ENCODE data around the gene SLX9. TPM values are rescaled to one million over a fixed set of nuclear protein-coding genes. Genes with fewer than 3 reads are reported as not detected.

The SLX9 gene
- total and polyA plus RNA-seq, 7 experiments from 2014 or later: 13.2 to 46.4 (median 19.2) TPM

- Histone ChIP-seq H3K27ac (ENCODE audit: low read depth, low read length) (peak overlapping the region; percentile 79), H3K4me3 (ENCODE audit: low read length) (peak overlapping the region; percentile 86), H3K9me3 (ENCODE audit: control insufficient read depth in 2 of 3, low read length in 3 of 3) (no peaks in the 10 kb centered on the region), H3K36me3 (ENCODE audit: control insufficient read depth in 2 of 3, insufficient read depth in 3 of 3, low read length in 3 of 3) (peaks cover 0 to 5% (median 0%) of the 10 kb centered on the region in 3 experiments), H3K27me3 (ENCODE audit: control insufficient read depth in 2 of 2, insufficient read depth in 2 of 2, low read length in 2 of 2) (no peaks in the 10 kb centered on the region), H3K4me1 (ENCODE audit: control insufficient read depth in 2 of 2, insufficient read depth in 2 of 2, low read length in 2 of 2) (peaks cover 46 to 48% of the 10 kb centered on the region in 2 donors)
- H3K27ac Mint-ChIP-seq: peak overlapping the region; percentile 72 to 95 (median 93)
- H3K36me3 Mint-ChIP-seq: peaks cover 0 to 12% (median 0%) of the 10 kb centered on the region in 5 donors
- no peaks in the 10 kb centered on the region for H3K9me3 Mint-ChIP-seq
- DNase-seq (no peak), ATAC-seq (no peak)
- POLR2A ChIA-PET: interaction anchor here (0.7 to 12.9 kb wide), 7 partner anchors 17 to 158 kb away, joined by 3 to 569 read pairs (median 21); partner anchors contain the start of genes ITGB2, PTTG1IP and UBE2G2
- intact Hi-C loops (cut with micrococcal nuclease): loop anchor here (1.0 to 10.0 kb wide), 7 partner anchors 9 to 1065 kb away; partner anchors contain the start of genes AGPAT3 (in 1 of the 2), KRTAP12-3 (in 1 of the 2), PTTG1IP (in 1 of the 2) and TRAPPC10 (in 1 of the 2)
- peak overlapping the region; percentile 88 to 97 (median 91) for H3K4me3 Mint-ChIP-seq
- H3K27me3 Mint-ChIP-seq: no peaks in the 10 kb centered on the region
- CTCF ChIA-PET: interaction anchor here (0.7 to 4.8 kb wide), 6 partner anchors 12 to 191 kb away, joined by 4 to 44 read pairs (median 16); partner anchors contain the start of gene UBE2G2
- H3K4me1 Mint-ChIP-seq: peaks cover 47 to 64% (median 58%) of the 10 kb centered on the region in 7 donors
Measured at GRCh38 chr21:44929799-44930542, 9.9 kb upstream of the SLX9 start.

- Histone ChIP-seq H3K27ac (ENCODE audit: low read depth, low read length) (peak overlapping the region; percentile 79), H3K36me3 (ENCODE audit: control insufficient read depth in 2 of 3, insufficient read depth in 3 of 3, low read length in 3 of 3) (peaks cover 0 to 5% (median 0%) of the 10 kb centered on the region in 3 experiments), H3K27me3 (ENCODE audit: control insufficient read depth in 2 of 2, insufficient read depth in 2 of 2, low read length in 2 of 2) (no peaks in the 10 kb centered on the region), H3K9me3 (ENCODE audit: control insufficient read depth in 2 of 3, low read length in 3 of 3) (no peaks in the 10 kb centered on the region), H3K4me3 (ENCODE audit: low read length) (peak overlapping the region; percentile 86), H3K4me1 (ENCODE audit: control insufficient read depth in 2 of 2, insufficient read depth in 2 of 2, low read length in 2 of 2) (peaks cover 40 to 42% of the 10 kb centered on the region in 2 donors)
- ChIA-PET POLR2A (interaction anchor here (0.7 to 12.9 kb wide), 10 partner anchors 17 to 312 kb away, joined by 3 to 569 read pairs (median 6); partner anchors contain the start of genes ITGB2, PTTG1IP and UBE2G2), CTCF (interaction anchor here (0.7 to 6.2 kb wide), 7 partner anchors 13 to 190 kb away, joined by 4 to 95 read pairs (median 14); partner anchors contain the start of gene UBE2G2)
- Mint-ChIP-seq H3K9me3 (no peaks in the 10 kb centered on the region), H3K4me3 (peak overlapping the region; percentile 88 to 97 (median 91)), H3K27ac (peak overlapping the region; percentile 72 to 95 (median 90)), H3K36me3 (peaks cover 0 to 11% (median 0%) of the 10 kb centered on the region in 5 donors), H3K27me3 (no peaks in the 10 kb centered on the region), H3K4me1 (peaks cover 41 to 58% (median 52%) of the 10 kb centered on the region in 7 donors)
- intact Hi-C loops (cut with micrococcal nuclease): loop anchor here (1.0 to 10.0 kb wide), 2 partner anchors 9 to 916 kb away; partner anchors contain the start of gene TRAPPC10 (in 1 of the 2)
- peak in 8 of 9 donors; percentile 37 to 69 (median 66) for DNase-seq
- ATAC-seq: peak; percentile 54
Measured at GRCh38 chr21:44930543-44930981, 9.3 kb upstream of the SLX9 start.

- DNase-seq: peak in 1 of 9 donors; percentile 20
- no peaks in the 10 kb centered on the region for H3K27me3 Mint-ChIP-seq
- Histone ChIP-seq H3K4me1 (ENCODE audit: control insufficient read depth in 2 of 2, insufficient read depth in 2 of 2, low read length in 2 of 2) (peaks cover 38% of the 10 kb centered on the region in 2 donors), H3K4me3 (ENCODE audit: low read length) (peak overlapping the region; percentile 86), H3K27ac (ENCODE audit: low read depth, low read length) (peak overlapping the region; percentile 79), H3K27me3 (ENCODE audit: control insufficient read depth in 2 of 2, insufficient read depth in 2 of 2, low read length in 2 of 2) (no peaks in the 10 kb centered on the region), H3K36me3 (ENCODE audit: control insufficient read depth in 2 of 3, insufficient read depth in 3 of 3, low read length in 3 of 3) (peaks cover 0 to 5% (median 0%) of the 10 kb centered on the region in 3 experiments), H3K9me3 (ENCODE audit: control insufficient read depth in 2 of 3, low read length in 3 of 3) (no peaks in the 10 kb centered on the region)
- ATAC-seq: no peak
- no peaks in the 10 kb centered on the region for H3K9me3 Mint-ChIP-seq
- POLR2A ChIA-PET: interaction anchor here (0.8 to 12.9 kb wide), 11 partner anchors 18 to 312 kb away, joined by 3 to 569 read pairs (median 4); partner anchors contain the start of genes ITGB2, PTTG1IP and UBE2G2
- H3K4me1 Mint-ChIP-seq: peaks cover 37 to 54% (median 48%) of the 10 kb centered on the region in 7 donors
- CTCF ChIA-PET: interaction anchor here (1.3 to 6.2 kb wide), 6 partner anchors 14 to 131 kb away, joined by 5 to 95 read pairs (median 15); partner anchors contain the start of gene UBE2G2
- peaks cover 0 to 11% (median 0%) of the 10 kb centered on the region in 5 donors for H3K36me3 Mint-ChIP-seq
- peak overlapping the region; percentile 72 to 95 (median 90) for H3K27ac Mint-ChIP-seq
- H3K4me3 Mint-ChIP-seq: peak overlapping the region; percentile 88 to 97 (median 91)
- intact Hi-C loops (cut with micrococcal nuclease): loop anchor here in 1 of 2 donors (10.0 kb wide), 1 partner anchor 916 kb away; the partner anchor contains the start of gene TRAPPC10
Measured at GRCh38 chr21:44931137-44931500, 8.7 kb upstream of the SLX9 start.

- Mint-ChIP-seq H3K4me3 (peak overlapping the region; percentile 88 to 97 (median 91)), H3K4me1 (peaks cover 30 to 51% (median 42%) of the 10 kb centered on the region in 7 donors)
Measured at GRCh38 chr21:44931501-44932407, 8.1 kb upstream of the SLX9 start.

GRCh38 chr21:44932408-44933181, 7.2 kb upstream of the SLX9 start:
- POLR2A ChIA-PET: interaction anchor here (0.7 to 12.9 kb wide), 13 partner anchors 19 to 134 kb away, joined by 3 to 569 read pairs (median 5); partner anchors contain the start of genes ITGB2, PTTG1IP, SUMO3 and UBE2G2
- DNase-seq (peak; percentile 49 to 84 (median 73)), ATAC-seq (peak; percentile 75)
- peak overlapping the region; percentile 46 for H3K4me3 ChIP-seq (ENCODE audit: low read length)
- Mint-ChIP-seq H3K4me3 (peak overlapping the region in 9 of 10 donors; percentile 39 to 97 (median 90)), H3K36me3 (peaks cover 0 to 11% (median 0%) of the 10 kb centered on the region in 5 donors), H3K27ac (peak overlapping the region in 2 of 9 donors; percentile 20 to 55), H3K9me3 (no peaks in the 10 kb centered on the region), H3K27me3 (no peaks in the 10 kb centered on the region), H3K4me1 (peaks cover 24 to 43% (median 34%) of the 10 kb centered on the region in 7 donors)
- H3K4me1 ChIP-seq (ENCODE audit: control insufficient read depth in 2 of 2, insufficient read depth in 2 of 2, low read length in 2 of 2): peaks cover 25 to 28% of the 10 kb centered on the region in 2 donors
- peak overlapping the region; percentile 79 for H3K27ac ChIP-seq (ENCODE audit: low read depth, low read length)
- intact Hi-C loops (cut with micrococcal nuclease): loop anchor here (1.0 to 10.0 kb wide), 4 partner anchors 40 to 918 kb away; partner anchors contain the start of genes UBE2G2 (in 2 of the 2) and TRAPPC10 (in 1 of the 2)
- peaks cover 0 to 5% (median 0%) of the 10 kb centered on the region in 3 experiments for H3K36me3 ChIP-seq (ENCODE audit: control insufficient read depth in 2 of 3, insufficient read depth in 3 of 3, low read length in 3 of 3)
- no peaks in the 10 kb centered on the region for H3K27me3 ChIP-seq (ENCODE audit: control insufficient read depth in 2 of 2, insufficient read depth in 2 of 2, low read length in 2 of 2)
- CTCF ChIA-PET: interaction anchor here (0.5 to 6.2 kb wide), 16 partner anchors 12 to 196 kb away, joined by 3 to 95 read pairs (median 6); partner anchors contain the start of genes ITGB2 and UBE2G2
- no peaks in the 10 kb centered on the region for H3K9me3 ChIP-seq (ENCODE audit: control insufficient read depth in 2 of 3, low read length in 3 of 3)

More at GRCh38 chr21:44931501-44932407, 8.1 kb upstream of the SLX9 start:
- Histone ChIP-seq H3K36me3 (ENCODE audit: control insufficient read depth in 2 of 3, insufficient read depth in 3 of 3, low read length in 3 of 3) (peaks cover 0 to 5% (median 0%) of the 10 kb centered on the region in 3 experiments), H3K27ac (ENCODE audit: low read depth, low read length) (peak overlapping the region; percentile 79), H3K4me1 (ENCODE audit: control insufficient read depth in 2 of 2, insufficient read depth in 2 of 2, low read length in 2 of 2) (peaks cover 32 to 34% of the 10 kb centered on the region in 2 donors), H3K9me3 (ENCODE audit: control insufficient read depth in 2 of 3, low read length in 3 of 3) (no peaks in the 10 kb centered on the region), H3K27me3 (ENCODE audit: control insufficient read depth in 2 of 2, insufficient read depth in 2 of 2, low read length in 2 of 2) (no peaks in the 10 kb centered on the region), H3K4me3 (ENCODE audit: low read length) (peak overlapping the region; percentile 86)
- Mint-ChIP-seq H3K27me3 (no peaks in the 10 kb centered on the region), H3K27ac (peak overlapping the region; percentile 72 to 95 (median 90)), H3K36me3 (peaks cover 0 to 11% (median 0%) of the 10 kb centered on the region in 5 donors), H3K9me3 (no peaks in the 10 kb centered on the region)
- intact Hi-C loops (cut with micrococcal nuclease): loop anchor here (1.0 to 10.0 kb wide), 4 partner anchors 39 to 917 kb away; partner anchors contain the start of genes UBE2G2 (in 2 of the 2) and TRAPPC10 (in 1 of the 2)
- CTCF ChIA-PET: interaction anchor here (0.5 to 6.2 kb wide), 17 partner anchors 12 to 197 kb away, joined by 3 to 95 read pairs (median 6); partner anchors contain the start of genes ITGB2 and UBE2G2
- POLR2A ChIA-PET: interaction anchor here (0.7 to 12.9 kb wide), 15 partner anchors 18 to 313 kb away, joined by 3 to 569 read pairs (median 4); partner anchors contain the start of genes ITGB2, PTTG1IP, SUMO3 and UBE2G2
- DNase-seq: no peak
- no peak for ATAC-seq
